Natural killer cell (primary cell): Measurements from ENCODE around the gene PLAC8. TPM values are rescaled to one million over a fixed set of nuclear protein-coding genes. Genes with fewer than 3 reads are reported as not detected.
A peak's percentile ranks its signal among the peaks of the same experiment; 100 is the strongest.

ENCODE experiments used
- ATAC-seq, 3 donors: fragments of 150-1000 bp in 2 of 3; fragments of 200-7000 bp in 1 of 3; cut with Tn5 transposase; 1 replicate in 1 of 3; 2 replicates in 2 of 3; pipeline ENCODE4 v1.10.0; 2021; ENCODE audit warnings: mild to moderate bottlenecking in 2 of 3, moderate library complexity in 2 of 3
- DNase-seq, 2 donors: peaks; one replicate each; pipeline versions ENCODE4 v3.0.0 to v3.0.0-alpha.2; 2013 to 2021; ENCODE audit warnings: mixed read lengths in 1 of 2
- H3K27ac ChIP-seq: one replicate; pipeline ENCODE4 v1.5.1; 2013; ENCODE audit warnings: mild to moderate bottlenecking, low read length
- H3K27me3 ChIP-seq: one replicate; pipeline ENCODE4 v1.6.1; 2013; ENCODE audit warnings: low read length; ENCODE audit not compliant: control insufficient read depth, insufficient read depth
- H3K36me3 ChIP-seq: one replicate; pipeline ENCODE4 v1.6.1; 2013; ENCODE audit warnings: low read length; ENCODE audit not compliant: control insufficient read depth, insufficient read depth
- H3K4me1 ChIP-seq: one replicate; pipeline ENCODE4 v1.6.1; 2013; ENCODE audit warnings: low read length; ENCODE audit not compliant: control insufficient read depth, insufficient read depth
- H3K4me3 ChIP-seq: one replicate; pipeline ENCODE4 v1.5.1; 2013; ENCODE audit warnings: low read length
- H3K9me3 ChIP-seq: one replicate; pipeline ENCODE4 v1.6.1; 2013; ENCODE audit warnings: low read length; ENCODE audit not compliant: control insufficient read depth, insufficient read depth
- H3K27ac Mint-ChIP-seq, 2 donors: one replicate each; pipeline ENCODE4 v1.8.0; 2022; ENCODE audit warnings: mild to moderate bottlenecking in 2 of 2, mixed read lengths in 2 of 2, moderate library complexity in 1 of 2
- H3K27me3 Mint-ChIP-seq, 2 donors: one replicate each; pipeline ENCODE4 v1.8.0; 2022; ENCODE audit warnings: low read depth in 2 of 2, mixed read lengths in 2 of 2
- H3K36me3 Mint-ChIP-seq: one replicate; pipeline ENCODE4 v1.8.0; 2022; ENCODE audit warnings: mixed read lengths
- H3K4me1 Mint-ChIP-seq, 2 donors: one replicate each; pipeline ENCODE4 v1.8.0; 2022; ENCODE audit warnings: mixed read lengths in 2 of 2
- H3K4me3 Mint-ChIP-seq: one replicate; pipeline ENCODE4 v1.8.0; 2022; ENCODE audit warnings: mild to moderate bottlenecking, moderate library complexity, mixed read lengths
- H3K9me3 Mint-ChIP-seq, 2 donors: one replicate each; pipeline ENCODE4 v1.8.0; 2022; ENCODE audit warnings: mixed read lengths in 2 of 2
- WGBS: methylation state at CpG from one replicate; pipeline ENCODE4 v1.1.7; 2013; ENCODE audit warnings: missing lambda C conversion rate; ENCODE audit not compliant: insufficient coverage; 5-methylcytosine and 5-hydroxymethylcytosine counted together
- intact Hi-C: fragments of 100-400 bp; cut with micrococcal nuclease; formaldehyde crosslinking; loops from one replicate; pipeline ENCODE4 v1.14.2; 2022
- total RNA-seq, 4 donors: library from RNA; stranded (reverse); fragments of 120-200 nt in 1 of 4; gene quantifications; one replicate each; pipeline versions ENCODE4 v1.2.3 to v1.2.4, GENCODE V29; 2013 to 2022
- TF ChIP-seq, protein P1 (sequence below): fragments of 200-600 bp; IDR thresholded peaks from one replicate; pipeline ENCODE4 v1.8.0; 2022; ENCODE audit warnings: antibody characterized with exemption

PLAC8 gene
- total RNA-seq, 3 donors from 2014 or later (not counting 1 experiment from before 2014, with no cell fraction given) = 684 to 889 (median 821) TPM

DNA sequence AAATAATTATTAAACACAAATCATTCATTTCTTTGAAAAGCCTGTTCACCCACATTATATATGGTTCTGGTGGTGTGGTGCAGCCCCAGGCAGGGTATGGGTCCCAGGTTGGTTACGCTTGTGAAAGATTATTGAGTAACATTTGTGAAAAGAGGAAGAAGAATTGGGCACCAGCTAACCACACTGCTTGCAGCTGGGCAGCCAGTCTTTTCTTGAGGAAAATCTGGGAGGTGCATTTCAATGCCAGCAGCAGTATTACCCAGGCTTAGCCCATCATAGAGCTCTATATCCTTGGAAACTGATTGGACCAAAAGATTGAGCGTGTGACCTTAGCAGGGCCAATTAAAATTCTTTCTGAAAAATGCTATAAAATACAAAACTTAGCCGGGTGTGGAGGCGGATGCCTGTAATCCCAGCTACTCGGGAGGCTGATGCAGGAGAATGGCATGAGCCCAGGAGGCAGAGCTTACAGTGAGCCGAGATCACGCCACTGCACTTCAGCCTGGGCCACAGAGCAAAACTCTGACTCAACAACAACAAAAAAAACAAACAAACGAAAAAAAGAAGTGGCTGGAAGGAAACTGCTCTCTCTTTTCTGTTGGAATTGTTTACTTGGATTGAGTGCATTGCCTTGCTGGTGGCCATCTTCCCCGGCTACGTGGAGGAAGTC is 9.7 kb upstream of the PLAC8 start:
- H3K27me3 ChIP-seq = no peaks in the 10 kb centered on the region
- H3K4me3 ChIP-seq = no peak overlapping the region
- TF ChIP-seq, protein P1, sequence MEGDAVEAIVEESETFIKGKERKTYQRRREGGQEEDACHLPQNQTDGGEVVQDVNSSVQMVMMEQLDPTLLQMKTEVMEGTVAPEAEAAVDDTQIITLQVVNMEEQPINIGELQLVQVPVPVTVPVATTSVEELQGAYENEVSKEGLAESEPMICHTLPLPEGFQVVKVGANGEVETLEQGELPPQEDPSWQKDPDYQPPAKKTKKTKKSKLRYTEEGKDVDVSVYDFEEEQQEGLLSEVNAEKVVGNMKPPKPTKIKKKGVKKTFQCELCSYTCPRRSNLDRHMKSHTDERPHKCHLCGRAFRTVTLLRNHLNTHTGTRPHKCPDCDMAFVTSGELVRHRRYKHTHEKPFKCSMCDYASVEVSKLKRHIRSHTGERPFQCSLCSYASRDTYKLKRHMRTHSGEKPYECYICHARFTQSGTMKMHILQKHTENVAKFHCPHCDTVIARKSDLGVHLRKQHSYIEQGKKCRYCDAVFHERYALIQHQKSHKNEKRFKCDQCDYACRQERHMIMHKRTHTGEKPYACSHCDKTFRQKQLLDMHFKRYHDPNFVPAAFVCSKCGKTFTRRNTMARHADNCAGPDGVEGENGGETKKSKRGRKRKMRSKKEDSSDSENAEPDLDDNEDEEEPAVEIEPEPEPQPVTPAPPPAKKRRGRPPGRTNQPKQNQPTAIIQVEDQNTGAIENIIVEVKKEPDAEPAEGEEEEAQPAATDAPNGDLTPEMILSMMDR = no peak
- peaks cover 25% of the 10 kb centered on the region for H3K4me1 ChIP-seq
- no peaks in the 10 kb centered on the region for H3K36me3 ChIP-seq
- peak overlapping the region; percentile 66 for H3K4me3 Mint-ChIP-seq
- WGBS = 70% methylated on average over 7 of the region's 10 CpGs
- no peaks in the 10 kb centered on the region for H3K27me3 Mint-ChIP-seq
- DNase-seq = no peak
- intact Hi-C loops = no loop called here
- H3K27ac Mint-ChIP-seq = peak overlapping the region; percentile 64 to 86
- no peaks in the 10 kb centered on the region for H3K9me3 Mint-ChIP-seq
- H3K9me3 ChIP-seq = no peaks in the 10 kb centered on the region
- no peak overlapping the region for H3K27ac ChIP-seq
- H3K4me1 Mint-ChIP-seq = peaks cover 31 to 38% of the 10 kb centered on the region in 2 donors
- no peaks in the 10 kb centered on the region for H3K36me3 Mint-ChIP-seq
- peak in 1 of 3 donors; percentile 68 for ATAC-seq

DNA sequence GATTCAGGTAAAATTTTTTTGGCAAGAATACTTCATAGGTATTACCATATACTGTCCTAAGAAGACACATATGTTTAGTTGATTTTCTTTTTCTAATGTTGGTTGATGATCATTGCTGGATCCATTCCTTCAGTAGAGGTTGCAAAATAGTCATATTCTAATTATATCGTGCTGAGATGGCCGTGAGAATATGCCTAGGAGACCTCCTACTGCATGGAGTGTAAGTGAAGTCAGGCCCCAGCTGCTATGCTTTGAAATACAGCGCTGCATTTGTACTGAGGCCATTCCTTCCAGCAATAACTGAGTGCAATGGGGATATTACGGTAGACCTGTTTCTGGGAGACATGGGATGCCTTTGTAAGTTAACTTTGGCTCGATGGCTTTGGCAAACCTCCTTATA is 6.7 kb upstream of the PLAC8 start:
- no peak overlapping the region for H3K4me3 ChIP-seq
- H3K27ac Mint-ChIP-seq = no peak overlapping the region
- ATAC-seq = no peak
- intact Hi-C loops = no loop called here
- peaks cover 27 to 33% of the 10 kb centered on the region in 2 donors for H3K4me1 Mint-ChIP-seq
- no peaks in the 10 kb centered on the region for H3K9me3 Mint-ChIP-seq
- DNase-seq = no peak
- peaks cover 25% of the 10 kb centered on the region for H3K4me1 ChIP-seq
- H3K4me3 Mint-ChIP-seq = no peak overlapping the region
- no peaks in the 10 kb centered on the region for H3K9me3 ChIP-seq
- no peak overlapping the region for H3K27ac ChIP-seq
- H3K27me3 ChIP-seq = no peaks in the 10 kb centered on the region
- WGBS = 96% methylated on average over 5 of the region's 5 CpGs
- TF ChIP-seq, protein P1 = no peak
- H3K27me3 Mint-ChIP-seq = no peaks in the 10 kb centered on the region
- no peaks in the 10 kb centered on the region for H3K36me3 ChIP-seq
- no peaks in the 10 kb centered on the region for H3K36me3 Mint-ChIP-seq

DNA sequence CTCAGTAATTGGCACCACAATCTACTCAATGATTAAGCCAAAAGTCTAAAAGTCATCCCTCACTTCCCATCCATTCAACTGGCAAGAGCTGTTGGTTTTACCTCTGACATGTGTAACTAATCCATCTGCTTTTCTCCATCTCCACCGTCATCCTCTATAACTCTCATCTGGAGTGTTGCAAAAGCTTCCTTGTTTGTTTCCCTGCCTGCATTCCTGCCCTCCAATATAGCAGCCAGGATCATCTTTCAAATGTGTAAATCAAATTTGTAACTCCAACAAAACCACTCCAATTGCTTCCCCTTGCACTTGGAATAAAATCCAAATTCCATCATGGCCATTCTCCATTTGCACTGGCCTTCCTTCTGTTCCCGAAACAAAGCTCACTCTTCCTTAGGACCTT is 4.3 kb upstream of the PLAC8 start:
- Histone ChIP-seq H3K36me3 (no peaks in the 10 kb centered on the region), H3K27me3 (no peaks in the 10 kb centered on the region), H3K9me3 (no peaks in the 10 kb centered on the region), H3K4me1 (peaks cover 13% of the 10 kb centered on the region), H3K27ac (no peak overlapping the region), H3K4me3 (no peak overlapping the region)
- intact Hi-C loops = no loop called here
- peaks cover 33 to 34% of the 10 kb centered on the region in 2 donors for H3K4me1 Mint-ChIP-seq
- H3K27me3 Mint-ChIP-seq = no peaks in the 10 kb centered on the region
- H3K36me3 Mint-ChIP-seq = peaks cover 5% of the 10 kb centered on the region
- ATAC-seq = no peak
- no peak overlapping the region for H3K4me3 Mint-ChIP-seq
- H3K27ac Mint-ChIP-seq = no peak overlapping the region
- 94% methylated on average over 2 of the region's 2 CpGs for WGBS
- TF ChIP-seq, protein P1 = no peak
- H3K9me3 Mint-ChIP-seq = no peaks in the 10 kb centered on the region
- DNase-seq = no peak
